HFFc6 (cell line): ENCODE data around the gene TMEM269. TPM values are rescaled to one million over a fixed set of nuclear protein-coding genes. Genes with fewer than 3 reads are reported as not detected.

Experiments
- DNase-seq: peaks from one replicate; pipeline ENCODE4 v3.0.0-alpha.2; 2018
- H3K27ac Mint-ChIP-seq: 2 replicates; pipeline ENCODE4 v1.8.0; 2020; ENCODE audit warnings: mild to moderate bottlenecking, mixed read lengths
- H3K27me3 Mint-ChIP-seq: 2 replicates; pipeline ENCODE4 v1.8.0; 2021; ENCODE audit warnings: mild to moderate bottlenecking, moderate library complexity, mixed read lengths; ENCODE audit not compliant: insufficient read depth
- H3K36me3 Mint-ChIP-seq: 2 replicates; pipeline ENCODE4 v1.8.0; 2021; ENCODE audit warnings: low read depth, mixed read lengths
- H3K4me1 Mint-ChIP-seq: 2 replicates; pipeline ENCODE4 v1.8.0; 2020; ENCODE audit warnings: low read depth, mixed read lengths
- H3K4me3 Mint-ChIP-seq: 2 replicates; pipeline ENCODE4 v1.8.0; 2020; ENCODE audit warnings: mild to moderate bottlenecking, moderate library complexity, mixed read lengths
- H3K9me3 Mint-ChIP-seq: 2 replicates; pipeline ENCODE4 v1.8.0; 2020; ENCODE audit warnings: mild to moderate bottlenecking, mixed read lengths
- total RNA-seq, 6 experiments: library from RNA; stranded (reverse); fragmentation: NEBNext Ultra II Directional; extraction: Animal tissue kit (Norgen Biotek cat#: 25700); gene quantifications; 2 replicates in 1 of 6; 3 replicates in 5 of 6; pipeline ENCODE4 v1.2.3, GENCODE V29; 2021
- TF ChIP-seq, protein P1 (sequence below): fragments of 200-600 bp; sonication (generic); IDR thresholded peaks from 2 replicates; pipeline ENCODE4 v1.5.0; 2021; ENCODE audit warnings: antibody characterized with exemption, mild to moderate bottlenecking

Gene TMEM269
- total RNA-seq, 6 experiments from 2014 or later, result not detected

DNA sequence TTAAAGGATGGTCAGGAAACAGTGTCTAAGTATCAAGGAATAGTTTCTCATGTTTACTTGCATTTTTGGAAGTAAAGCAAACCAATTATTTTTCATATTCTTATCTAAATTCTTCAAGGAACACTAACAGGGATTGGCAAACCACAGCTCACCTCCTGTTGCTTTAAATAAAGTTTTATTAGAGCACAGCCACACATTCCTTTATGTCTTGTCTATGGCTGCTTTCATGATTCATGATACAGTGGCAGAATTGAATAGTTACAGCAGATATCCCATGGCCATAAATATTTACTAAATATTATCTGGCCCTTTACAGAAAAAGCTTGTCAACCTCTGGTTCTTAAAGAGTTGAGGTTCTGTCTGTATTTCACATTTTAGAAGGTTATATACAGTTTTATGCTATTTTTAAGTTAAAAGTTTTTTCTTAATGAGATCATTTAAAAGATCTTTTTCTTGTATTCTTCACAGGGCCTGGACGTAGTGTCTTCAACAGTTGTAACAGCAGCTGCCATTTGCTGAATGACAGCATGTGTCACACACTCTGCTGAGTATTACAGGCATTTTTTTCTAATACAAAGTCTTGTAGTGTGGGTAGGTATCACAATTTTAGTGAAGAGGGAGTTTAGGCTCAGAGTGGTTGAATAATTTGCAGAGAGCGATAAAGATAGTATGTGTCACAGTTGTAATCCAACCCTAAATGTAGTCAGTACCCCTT, 64.2 kb downstream of the TMEM269 start:
- Mint-ChIP-seq H3K4me1 (peaks cover 54% of the 10 kb centered on the region), H3K27ac (no peak overlapping the region), H3K36me3 (peaks cover 32% of the 10 kb centered on the region), H3K27me3 (no peaks in the 10 kb centered on the region), H3K9me3 (no peaks in the 10 kb centered on the region), H3K4me3 (no peak overlapping the region)
- TF ChIP-seq, protein P1, sequence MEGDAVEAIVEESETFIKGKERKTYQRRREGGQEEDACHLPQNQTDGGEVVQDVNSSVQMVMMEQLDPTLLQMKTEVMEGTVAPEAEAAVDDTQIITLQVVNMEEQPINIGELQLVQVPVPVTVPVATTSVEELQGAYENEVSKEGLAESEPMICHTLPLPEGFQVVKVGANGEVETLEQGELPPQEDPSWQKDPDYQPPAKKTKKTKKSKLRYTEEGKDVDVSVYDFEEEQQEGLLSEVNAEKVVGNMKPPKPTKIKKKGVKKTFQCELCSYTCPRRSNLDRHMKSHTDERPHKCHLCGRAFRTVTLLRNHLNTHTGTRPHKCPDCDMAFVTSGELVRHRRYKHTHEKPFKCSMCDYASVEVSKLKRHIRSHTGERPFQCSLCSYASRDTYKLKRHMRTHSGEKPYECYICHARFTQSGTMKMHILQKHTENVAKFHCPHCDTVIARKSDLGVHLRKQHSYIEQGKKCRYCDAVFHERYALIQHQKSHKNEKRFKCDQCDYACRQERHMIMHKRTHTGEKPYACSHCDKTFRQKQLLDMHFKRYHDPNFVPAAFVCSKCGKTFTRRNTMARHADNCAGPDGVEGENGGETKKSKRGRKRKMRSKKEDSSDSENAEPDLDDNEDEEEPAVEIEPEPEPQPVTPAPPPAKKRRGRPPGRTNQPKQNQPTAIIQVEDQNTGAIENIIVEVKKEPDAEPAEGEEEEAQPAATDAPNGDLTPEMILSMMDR, result no peak
- peak; percentile 54 for DNase-seq

DNA sequence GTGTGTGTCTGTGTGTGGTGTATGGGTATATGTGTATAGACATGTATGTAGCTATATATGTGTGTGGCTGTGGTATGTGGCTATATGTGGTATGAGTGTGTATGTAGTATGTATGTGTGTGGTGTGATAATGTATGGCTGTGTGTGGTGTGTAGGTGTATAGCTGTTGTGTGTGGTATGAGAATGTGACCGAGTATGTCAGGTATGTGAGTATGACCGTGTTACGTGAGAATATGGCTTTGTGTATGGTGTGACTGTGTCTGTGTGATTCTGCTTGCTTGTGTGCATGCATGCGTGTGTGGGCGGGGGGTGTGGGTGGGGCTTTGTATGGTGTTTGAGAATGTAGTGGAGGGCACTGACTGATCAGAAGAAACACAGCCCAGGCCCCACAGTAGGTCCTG, 65.2 kb downstream of the TMEM269 start:
- Mint-ChIP-seq H3K4me1 (peaks cover 45% of the 10 kb centered on the region), H3K36me3 (peaks cover 34% of the 10 kb centered on the region), H3K27ac (no peak overlapping the region), H3K9me3 (no peaks in the 10 kb centered on the region), H3K27me3 (no peaks in the 10 kb centered on the region), H3K4me3 (no peak overlapping the region)
- TF ChIP-seq, protein P1, result no peak
- DNase-seq, result no peak

Other genes starting within 250 kb of the TMEM269 start
- gene PPIH, start 126.6 kb upstream of the TMEM269 start, total RNA-seq, result 10 to 100 TPM; 30.0 to 45.6 (median 40.0) TPM
- gene YBX1, start 102.6 kb upstream of the TMEM269 start, total RNA-seq, result 100 to 1,000 TPM; 736 to 879 (median 836) TPM
- gene CLDN19, start 44.8 kb upstream of the TMEM269 start, total RNA-seq, result not detected
- 100 to 1,000 TPM; 115 to 169 (median 126) TPM for gene P3H1, start 18.0 kb upstream of the TMEM269 start, total RNA-seq
- 1 to 10 TPM; 4.9 to 8.8 (median 6.0) TPM for gene C1orf50, start 17.7 kb upstream of the TMEM269 start, total RNA-seq
- 10 to 100 TPM in 3 of 6 experiments, 1 to 10 TPM in 3; 8.9 to 12.3 (median 10.4) TPM for gene ERMAP, start 32.1 kb downstream of the TMEM269 start, total RNA-seq
- 10 to 100 TPM in 5 of 6 experiments, 1 to 10 TPM in 1; 9.6 to 17.8 (median 14.7) TPM for gene SVBP, start 32.4 kb downstream of the TMEM269 start, total RNA-seq
- 1 to 10 TPM; 4.3 to 5.8 (median 5.4) TPM for gene ZNF691, start 61.6 kb downstream of the TMEM269 start, total RNA-seq
- gene SLC2A1, start 173.9 kb downstream of the TMEM269 start, total RNA-seq, result 100 to 1,000 TPM in 4 of 6 experiments, 10 to 100 TPM in 2; 89.7 to 174 (median 105) TPM